Measurements from ENCODE around the gene THSD4. TPM values are rescaled to one million over a fixed set of nuclear protein-coding genes. Genes with fewer than 3 reads are reported as not detected.

THSD4 gene
- total and polyA plus RNA-seq, 2 of the 4 experiments (the other 2 are of a cell fraction): 25.5 to 31.1 TPM

- Histone ChIP-seq H3K9ac (ENCODE audit: low read depth, low read length) (no peak overlapping the region), H3K4me2 (ENCODE audit: low read depth, low read length) (no peak overlapping the region), H3K18ac (ENCODE audit: low read depth, low read length) (no peak overlapping the region), H3K23ac (ENCODE audit: low read depth, low read length) (no peak overlapping the region), H2BK5ac (ENCODE audit: low read depth, low read length, poor library complexity, severe bottlenecking) (no peak overlapping the region), H3K27me3 (ENCODE audit: control insufficient read depth, insufficient read depth, low read length) (no peaks in the 10 kb centered on the region), H3K27ac (ENCODE audit: insufficient read depth, low read length) (no peak overlapping the region), H3K4me1 (ENCODE audit: control insufficient read depth, insufficient read depth, low read length) (peaks cover 5% of the 10 kb centered on the region), H2BK120ac (ENCODE audit: low read depth, low read length) (no peak overlapping the region), H3K9me3 (ENCODE audit: control insufficient read depth, insufficient read depth, low read length) (no peaks in the 10 kb centered on the region), H2AFZ (replicated peaks; ENCODE audit: low read length, poor library complexity) (no peak overlapping the region), H3K4ac (ENCODE audit: low read depth, low read length) (no peak overlapping the region; the same call in 1 of the 2 replicates), H2BK15ac (ENCODE audit: low read depth, low read length) (no peak overlapping the region; the same call in 1 of the 3 replicates), H3K36me3 (ENCODE audit: control insufficient read depth, insufficient read depth, low read length) (peaks cover 2% of the 10 kb centered on the region; the same call in 1 of the 2 replicates), H4K5ac (ENCODE audit: low read depth, low read length) (no peak overlapping the region), H3K4me3 (ENCODE audit: insufficient read depth, low read depth, low read length) (no peak overlapping the region), H2AK5ac (ENCODE audit: low read depth, low read length) (no peak overlapping the region), H2BK20ac (ENCODE audit: low read depth, low read length) (no peak overlapping the region), H4K20me1 (ENCODE audit: insufficient read depth, low read length) (no peaks in the 10 kb centered on the region), H4K91ac (ENCODE audit: insufficient read depth, low read depth, low read length) (no peak overlapping the region), H3K9me1 (ENCODE audit: insufficient read depth, low read length) (0 out of 2 replicates have a peak, but pooled peaks cover 6% of the 10 kb centered on the region), H4K8ac (ENCODE audit: low read depth in 2 of 2, low read length in 2 of 2) (no peak overlapping the region), H3K14ac (replicated peaks; ENCODE audit: low read depth, low read length) (no peak overlapping the region), H3K79me1 (ENCODE audit: low read depth in 1 of 2, low read length in 2 of 2) (peaks cover 3 to 10% of the 10 kb centered on the region in 2 experiments; a peak in 2 of 4 replicates), H2AK9ac (replicated peaks; ENCODE audit: low read depth, low read length, poor library complexity) (no peak overlapping the region), H3K56ac (ENCODE audit: extremely low read depth, insufficient read depth, low read length) (no peak overlapping the region)
- intact Hi-C loops (cut with micrococcal nuclease): no loop called here
- in situ Hi-C loops (cut with MboI; ENCODE audit: low sequenced_read_pairs): no loop called here
- BruUV-seq (replicated peaks): no TSS peak
- dilution Hi-C loops (cut with HindIII; ENCODE audit: low sequenced_read_pairs, unreplicated experiment): no loop called here
- 100% methylated on average over 1 of the region's 8 CpGs; no CpG with 5 or more reads in 1 of the 2 experiments for WGBS, 2 experiments (ENCODE audit: extremely low coverage in 2 of 2, insufficient read length in 1 of 2)
- POLR2A ChIA-PET (ENCODE audit: unreplicated experiment): no interaction called here
- CTCF ChIA-PET: no interaction called here
- TF ChIP-seq, protein P1, sequence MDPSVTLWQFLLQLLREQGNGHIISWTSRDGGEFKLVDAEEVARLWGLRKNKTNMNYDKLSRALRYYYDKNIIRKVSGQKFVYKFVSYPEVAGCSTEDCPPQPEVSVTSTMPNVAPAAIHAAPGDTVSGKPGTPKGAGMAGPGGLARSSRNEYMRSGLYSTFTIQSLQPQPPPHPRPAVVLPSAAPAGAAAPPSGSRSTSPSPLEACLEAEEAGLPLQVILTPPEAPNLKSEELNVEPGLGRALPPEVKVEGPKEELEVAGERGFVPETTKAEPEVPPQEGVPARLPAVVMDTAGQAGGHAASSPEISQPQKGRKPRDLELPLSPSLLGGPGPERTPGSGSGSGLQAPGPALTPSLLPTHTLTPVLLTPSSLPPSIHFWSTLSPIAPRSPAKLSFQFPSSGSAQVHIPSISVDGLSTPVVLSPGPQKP (IDR thresholded peaks at IDR 0.05; ENCODE audit: borderline replicate concordance, low read depth, low read length): no peak
- TF ChIP-seq USF2 (IDR thresholded peaks at IDR 0.05; ENCODE audit: low read depth, low read length): no peak
- no peak for TF ChIP-seq FOS (IDR thresholded peaks at IDR 0.05; ENCODE audit: low read depth, low read length)
- TF ChIP-seq SMC3 (IDR thresholded peaks at IDR 0.05; ENCODE audit: low read depth, low read length): no peak
- TF ChIP-seq NFE2L2 (IDR thresholded peaks at IDR 0.05; ENCODE audit: low read depth, low read length): no peak
- no peak for TF ChIP-seq MXI1 (IDR thresholded peaks at IDR 0.05; ENCODE audit: borderline replicate concordance, low read depth, low read length)
- TF ChIP-seq MAZ (IDR thresholded peaks at IDR 0.05; ENCODE audit: borderline replicate concordance, low read depth, low read length): no peak
- TF ChIP-seq MAFK (IDR thresholded peaks at IDR 0.05; ENCODE audit: low read depth, low read length): no peak
- TF ChIP-seq CHD1 (IDR thresholded peaks at IDR 0.05; ENCODE audit: low read depth, low read length): no peak
- TF ChIP-seq BHLHE40 (IDR thresholded peaks at IDR 0.05; ENCODE audit: low read depth, low read length): no peak
- ATAC-seq (ENCODE audit: low read depth) (no peak), DNase-seq (no peak)
Measured at GRCh38 chr15:71341811-71342550, 226.7 kb downstream of the THSD4 start.

Measured in IMR-90 (cell line).